ENCODE results near the gene ATP2A1.
A peak's percentile ranks its signal among the peaks of the same experiment; 100 is the strongest.
"Not testable (repeated sequence)": the region's sequence is repeated elsewhere in the genome, so short reads cannot be mapped to it uniquely, and the experiment has no call there.

Gene ATP2A1

DNA sequence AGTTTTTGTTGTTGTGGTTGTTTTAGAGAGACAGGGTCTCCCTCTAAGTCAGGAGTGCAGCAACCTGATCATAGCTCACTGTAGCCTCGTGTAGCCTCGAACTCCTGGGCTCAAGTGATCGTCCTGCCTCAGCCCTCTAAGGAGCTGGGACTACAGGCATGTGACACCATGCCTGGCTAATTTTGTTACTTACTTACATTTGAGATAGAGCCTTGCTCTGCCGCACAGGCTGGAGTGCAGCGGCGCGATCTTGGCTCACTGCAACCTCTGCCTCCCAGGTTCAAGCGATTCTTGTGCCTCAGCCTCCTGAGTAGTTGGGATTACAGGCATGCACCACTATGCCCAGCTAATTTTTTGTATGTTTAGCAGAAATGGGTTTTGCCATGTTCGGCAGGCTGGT lies 10.6 kb upstream of the ATP2A1 start:
- not testable (repeated sequence) for H3K4me3 Mint-ChIP-seq; DNase-seq (ENCODE audit: low spot score); H3K27me3 Mint-ChIP-seq (ENCODE audit: low read depth); H3K9me3 Mint-ChIP-seq; H3K27ac Mint-ChIP-seq
- Mint-ChIP-seq H3K4me1 (ENCODE audit: low read depth) (peaks cover 14% of the 10 kb centered on the region), H3K36me3 (ENCODE audit: low read depth) (peaks cover 21% of the 10 kb centered on the region)

DNA sequence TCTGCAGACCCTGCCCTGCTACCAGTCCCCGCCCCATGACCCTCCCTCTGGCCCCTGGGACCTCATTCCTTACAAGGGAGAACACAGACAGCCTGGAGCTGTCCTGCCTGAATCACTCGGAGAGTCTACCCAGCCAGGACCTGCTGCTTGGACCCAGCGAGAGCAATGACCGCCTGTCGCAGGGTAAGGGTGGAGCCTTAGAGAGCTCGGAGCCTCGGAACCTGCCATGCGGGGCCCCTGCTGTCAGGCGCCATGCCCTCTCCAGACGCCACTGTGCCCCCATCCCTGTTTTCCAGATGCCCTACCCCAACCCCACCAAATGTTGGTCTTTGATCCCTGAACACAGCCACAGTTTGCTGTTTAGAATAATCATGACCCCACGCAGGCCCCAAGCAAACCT lies 9.1 kb upstream of the ATP2A1 start:
- Mint-ChIP-seq H3K9me3 (no peaks in the 10 kb centered on the region), H3K4me1 (ENCODE audit: low read depth) (peaks cover 12% of the 10 kb centered on the region), H3K36me3 (ENCODE audit: low read depth) (peaks cover 16% of the 10 kb centered on the region), H3K4me3 (no peak overlapping the region), H3K27me3 (ENCODE audit: low read depth) (no peaks in the 10 kb centered on the region), H3K27ac (no peak overlapping the region)
- no peak for DNase-seq (ENCODE audit: low spot score)

DNA sequence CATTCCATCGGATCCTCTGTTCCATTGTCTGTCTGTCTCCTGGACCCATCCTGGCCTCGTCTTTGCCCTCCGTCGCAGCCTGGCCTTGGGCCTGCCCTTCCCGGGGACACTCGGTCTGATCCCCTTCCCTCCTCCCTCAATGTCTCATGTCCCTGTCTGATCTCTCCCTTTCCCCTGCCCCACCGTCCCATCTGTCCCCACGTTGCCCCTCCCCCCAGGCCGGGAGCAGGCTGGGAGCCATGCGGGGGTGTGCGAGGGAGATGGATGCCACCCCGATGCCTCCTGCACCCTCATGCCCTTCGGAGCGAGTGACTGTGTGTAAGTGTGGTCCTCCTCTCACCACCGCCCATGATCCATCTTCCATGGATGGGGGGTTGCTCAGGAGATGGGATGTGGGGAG lies 5.3 kb upstream of the ATP2A1 start:
- no peak overlapping the region for H3K4me3 Mint-ChIP-seq
- DNase-seq (ENCODE audit: low spot score): no peak
- no peaks in the 10 kb centered on the region for H3K27me3 Mint-ChIP-seq (ENCODE audit: low read depth)
- H3K27ac Mint-ChIP-seq: no peak overlapping the region
- H3K9me3 Mint-ChIP-seq: no peaks in the 10 kb centered on the region
- H3K36me3 Mint-ChIP-seq (ENCODE audit: low read depth): peaks cover 8% of the 10 kb centered on the region
- H3K4me1 Mint-ChIP-seq (ENCODE audit: low read depth): peaks cover 2% of the 10 kb centered on the region

DNA sequence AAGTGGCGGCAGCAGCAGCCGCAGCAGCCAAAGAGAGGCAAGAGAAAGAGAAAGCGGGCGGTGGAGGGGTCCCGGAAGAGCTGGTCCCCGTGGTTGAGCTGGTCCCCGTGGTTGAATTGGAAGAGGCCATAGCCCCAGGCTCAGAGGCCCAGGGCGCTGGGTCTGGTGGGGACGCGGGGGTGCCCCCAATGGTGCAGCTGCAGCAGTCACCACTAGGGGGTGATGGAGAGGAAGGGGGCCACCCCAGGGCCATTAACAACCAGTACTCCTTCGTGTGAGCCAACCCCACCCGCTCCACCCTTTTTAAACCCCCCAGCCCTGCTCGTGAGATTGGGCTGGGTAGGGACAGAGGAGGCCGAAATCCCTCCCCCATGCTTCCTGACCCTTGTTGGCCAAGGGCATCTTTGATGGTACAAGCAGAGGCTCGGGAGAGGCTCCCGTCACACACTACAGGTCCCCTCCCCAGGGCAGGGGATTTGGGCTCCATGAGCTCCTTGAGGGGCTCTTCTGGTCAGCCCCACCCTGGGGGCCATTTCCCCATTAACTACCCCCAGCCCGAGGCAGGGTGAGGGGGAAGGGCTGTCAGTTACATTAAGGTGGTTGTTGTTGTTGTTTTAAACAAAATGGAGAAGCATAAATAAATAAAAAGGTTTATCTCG lies 4.6 kb upstream of the ATP2A1 start:
- Mint-ChIP-seq H3K9me3 (no peaks in the 10 kb centered on the region), H3K4me3 (no peak overlapping the region), H3K4me1 (ENCODE audit: low read depth) (peaks cover 4% of the 10 kb centered on the region), H3K27ac (no peak overlapping the region), H3K27me3 (ENCODE audit: low read depth) (no peaks in the 10 kb centered on the region), H3K36me3 (ENCODE audit: low read depth) (peaks cover 8% of the 10 kb centered on the region)
- peak; percentile 27 for DNase-seq (ENCODE audit: low spot score)

DNA sequence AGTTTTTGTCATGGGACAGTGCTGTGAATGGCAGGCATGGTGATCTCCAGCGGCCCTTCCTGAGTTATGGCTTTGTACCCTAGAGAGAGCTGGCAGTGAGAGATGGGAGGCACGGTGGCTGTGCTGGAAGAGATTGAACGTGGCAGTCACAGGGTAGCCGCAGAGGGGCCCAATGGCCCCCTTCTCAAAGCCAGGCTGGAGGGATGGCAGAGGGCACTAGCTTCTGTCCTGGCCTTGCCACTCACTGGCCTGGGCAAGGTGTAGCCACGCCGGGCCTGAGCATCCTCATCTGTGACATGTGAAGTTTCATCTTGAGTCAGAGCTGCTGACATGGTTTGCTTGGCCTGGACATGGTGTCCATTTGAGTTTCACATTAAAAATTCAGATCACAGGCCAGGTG lies 3.9 kb upstream of the ATP2A1 start:
- Mint-ChIP-seq H3K27me3 (ENCODE audit: low read depth) (no peaks in the 10 kb centered on the region), H3K27ac (no peak overlapping the region), H3K9me3 (no peaks in the 10 kb centered on the region), H3K4me1 (ENCODE audit: low read depth) (peaks cover 10% of the 10 kb centered on the region), H3K4me3 (no peak overlapping the region), H3K36me3 (ENCODE audit: low read depth) (peaks cover 8% of the 10 kb centered on the region)
- DNase-seq (ENCODE audit: low spot score): no peak

DNA sequence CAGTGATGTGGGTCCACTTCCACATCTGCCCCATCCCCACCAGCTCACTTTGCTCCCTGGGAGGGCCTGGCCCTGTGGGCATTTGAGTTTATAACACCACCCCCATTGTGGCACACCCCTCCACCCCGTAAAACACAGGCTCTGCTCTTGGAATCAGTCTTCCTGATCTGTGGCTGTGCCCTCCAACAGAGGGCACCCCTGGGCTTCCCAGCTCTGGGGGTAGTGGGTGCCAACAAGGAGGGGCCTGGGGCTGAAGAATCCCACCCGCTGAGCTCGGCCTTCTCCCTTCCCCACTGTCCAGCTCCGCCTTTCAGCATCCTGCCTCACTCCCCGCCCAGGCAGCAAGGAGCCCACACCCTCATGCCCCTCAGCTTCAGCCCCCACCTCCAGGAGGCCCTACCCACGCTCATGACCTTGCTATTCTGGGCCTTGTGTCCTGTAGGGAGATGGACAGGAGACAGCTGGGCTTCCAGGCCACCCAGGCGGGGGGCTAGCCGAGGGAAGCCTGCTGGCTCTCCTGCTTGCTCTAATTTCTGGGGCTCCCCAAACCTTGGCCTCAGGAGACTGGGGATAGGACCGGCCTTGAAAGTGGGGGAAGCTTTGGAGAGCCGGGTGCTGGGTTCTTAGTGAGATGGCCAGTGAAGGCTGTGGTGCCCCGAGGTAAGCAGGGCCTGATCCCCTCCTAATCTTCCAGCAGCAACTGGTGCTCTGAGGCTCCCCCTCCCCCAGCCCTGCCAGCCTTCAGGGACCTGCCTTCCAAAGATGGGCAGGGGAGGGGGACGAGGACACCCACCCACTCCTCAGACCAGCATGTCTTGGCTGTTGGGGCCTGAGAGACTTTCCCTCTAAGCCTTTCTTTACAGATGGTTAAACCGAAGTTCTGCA lies 2.9 kb upstream of the ATP2A1 start:
- DNase-seq (ENCODE audit: low spot score): no peak
- peaks cover 3% of the 10 kb centered on the region for H3K36me3 Mint-ChIP-seq (ENCODE audit: low read depth)
- no peak overlapping the region for H3K27ac Mint-ChIP-seq
- no peak overlapping the region for H3K4me3 Mint-ChIP-seq
- no peaks in the 10 kb centered on the region for H3K27me3 Mint-ChIP-seq (ENCODE audit: low read depth)
- H3K4me1 Mint-ChIP-seq (ENCODE audit: low read depth): peaks cover 11% of the 10 kb centered on the region
- no peaks in the 10 kb centered on the region for H3K9me3 Mint-ChIP-seq

DNA sequence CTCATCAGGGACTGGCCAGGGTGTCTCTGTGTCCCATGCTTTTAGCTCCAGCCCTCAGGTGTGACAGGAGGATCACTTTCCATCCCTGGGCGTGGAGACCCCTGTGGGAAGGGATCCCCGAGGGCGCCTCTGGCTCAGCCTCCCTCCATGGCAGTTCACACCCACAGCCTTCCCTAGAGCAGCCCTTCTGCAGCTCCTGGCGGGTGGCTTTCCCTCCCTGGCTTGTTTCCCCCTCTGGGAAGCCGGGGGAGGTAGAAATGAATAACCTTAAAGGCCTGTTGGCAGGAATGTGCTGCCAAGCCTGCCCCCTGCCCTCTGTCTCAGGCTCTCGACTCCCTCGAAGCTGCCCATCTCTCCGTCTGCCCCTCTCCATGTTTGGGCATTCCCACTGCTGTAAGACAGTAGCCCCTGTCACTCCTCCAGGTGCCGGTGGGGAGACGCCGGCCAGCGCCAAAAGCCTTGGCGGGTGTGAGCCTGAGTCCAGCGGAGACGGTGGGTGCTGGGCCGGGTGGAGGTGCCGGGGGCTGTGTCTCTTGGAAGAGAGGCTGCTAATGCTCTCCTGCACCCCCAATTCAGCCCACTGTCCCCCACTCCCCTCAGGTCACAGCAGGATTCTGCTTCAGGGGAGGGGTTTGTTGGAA lies 2.1 kb upstream of the ATP2A1 start:
- Mint-ChIP-seq H3K36me3 (ENCODE audit: low read depth) (no peaks in the 10 kb centered on the region), H3K9me3 (no peaks in the 10 kb centered on the region), H3K4me3 (no peak overlapping the region), H3K27me3 (ENCODE audit: low read depth) (peaks cover 2% of the 10 kb centered on the region), H3K27ac (no peak overlapping the region), H3K4me1 (ENCODE audit: low read depth) (peaks cover 16% of the 10 kb centered on the region)
- no peak for DNase-seq (ENCODE audit: low spot score)

DNA sequence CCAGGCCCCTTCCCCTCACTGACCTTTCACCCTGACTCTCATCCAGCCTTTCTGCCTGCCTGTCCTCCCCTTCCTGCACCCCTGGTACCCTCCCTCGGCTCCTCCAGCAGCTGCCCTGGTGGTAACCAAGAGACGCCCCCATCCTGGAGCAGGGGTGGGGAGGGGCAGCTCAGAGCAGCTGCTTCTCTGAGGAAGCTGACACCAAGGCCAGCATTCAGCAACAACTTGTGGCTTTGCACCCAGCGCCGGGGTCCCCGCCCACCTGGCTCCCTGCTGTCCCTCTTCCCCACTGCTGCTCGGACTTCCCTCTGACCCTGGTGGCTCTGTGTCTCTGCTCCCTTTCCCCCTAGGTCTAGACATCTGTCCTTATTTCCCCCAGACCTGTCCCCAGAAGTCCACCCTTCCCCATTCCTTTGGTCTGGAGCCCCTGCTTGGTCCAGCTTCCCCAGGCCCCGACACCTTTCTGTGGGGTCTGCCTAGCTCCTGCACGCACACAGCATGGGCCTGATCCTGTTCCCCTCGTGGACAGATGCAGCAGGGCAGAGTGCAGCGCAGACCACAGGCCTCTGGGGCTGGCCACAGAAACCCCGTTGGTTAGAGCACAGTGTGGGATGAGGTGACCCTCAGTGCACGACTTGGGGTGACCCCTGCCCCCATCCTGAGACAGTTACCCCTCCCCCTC lies 1.2 kb upstream of the ATP2A1 start:
- DNase-seq (ENCODE audit: low spot score): no peak
- H3K36me3 Mint-ChIP-seq (ENCODE audit: low read depth): no peaks in the 10 kb centered on the region
- no peaks in the 10 kb centered on the region for H3K9me3 Mint-ChIP-seq
- peaks cover 4% of the 10 kb centered on the region for H3K27me3 Mint-ChIP-seq (ENCODE audit: low read depth)
- peaks cover 18% of the 10 kb centered on the region for H3K4me1 Mint-ChIP-seq (ENCODE audit: low read depth)
- peak overlapping the region; percentile 31 for H3K27ac Mint-ChIP-seq
- no peak overlapping the region for H3K4me3 Mint-ChIP-seq

DNA sequence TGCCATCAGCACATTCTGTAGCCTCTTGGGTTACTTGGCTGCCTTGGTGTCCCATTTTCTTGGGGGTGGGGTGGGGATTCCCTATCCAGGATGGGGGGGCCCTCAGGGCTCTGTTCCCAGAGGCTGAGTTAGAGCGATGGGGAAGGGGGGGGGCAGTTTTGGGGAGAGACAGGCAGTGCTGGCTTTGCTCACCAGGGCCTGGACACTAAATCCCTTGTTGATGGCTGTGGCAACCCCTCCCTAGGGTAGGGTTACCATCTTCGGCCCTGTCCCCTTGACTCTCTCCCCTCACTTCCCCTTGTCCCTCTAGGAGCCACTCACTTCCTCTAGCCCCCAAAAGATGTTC lies 660 bp upstream of the ATP2A1 start:
- H3K36me3 Mint-ChIP-seq (ENCODE audit: low read depth): no peaks in the 10 kb centered on the region
- H3K4me1 Mint-ChIP-seq (ENCODE audit: low read depth): peaks cover 18% of the 10 kb centered on the region
- H3K9me3 Mint-ChIP-seq: no peaks in the 10 kb centered on the region
- peaks cover 4% of the 10 kb centered on the region for H3K27me3 Mint-ChIP-seq (ENCODE audit: low read depth)
- DNase-seq (ENCODE audit: low spot score): no peak
- H3K4me3 Mint-ChIP-seq: peak overlapping the region; percentile 37
- H3K27ac Mint-ChIP-seq: no peak overlapping the region

DNA sequence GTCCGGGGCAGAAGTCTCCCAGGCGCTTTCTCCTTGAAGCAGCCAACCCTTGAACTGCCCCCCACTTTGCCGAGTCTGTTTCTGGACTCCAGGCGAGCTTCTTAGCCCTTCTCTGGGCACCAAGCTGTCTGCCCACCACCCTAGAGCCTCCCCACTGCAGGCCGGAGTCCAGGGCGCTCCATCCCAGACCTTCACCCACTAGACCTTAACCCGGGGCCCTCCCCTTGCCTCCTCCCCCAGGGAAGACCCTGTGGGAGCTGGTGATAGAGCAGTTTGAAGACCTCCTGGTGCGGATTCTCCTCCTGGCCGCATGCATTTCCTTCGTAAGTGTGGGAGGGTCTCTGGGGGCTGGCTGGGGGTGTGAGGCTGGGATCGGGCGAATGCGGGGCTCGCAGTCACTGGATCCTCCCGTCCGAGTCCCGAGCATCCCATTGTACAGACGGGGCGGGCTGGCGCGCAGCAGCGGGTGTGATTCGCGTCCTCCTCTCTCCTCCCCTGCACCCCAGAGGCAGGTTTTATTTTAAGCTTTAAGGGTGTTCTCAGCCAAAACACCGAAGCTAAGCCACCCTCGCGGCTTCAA lies 1.1 kb downstream of the ATP2A1 start:
- Mint-ChIP-seq H3K27ac (peak overlapping the region; percentile 63), H3K4me3 (peak overlapping the region; percentile 94), H3K9me3 (no peaks in the 10 kb centered on the region), H3K4me1 (ENCODE audit: low read depth) (peaks cover 18% of the 10 kb centered on the region), H3K27me3 (ENCODE audit: low read depth) (peaks cover 4% of the 10 kb centered on the region), H3K36me3 (ENCODE audit: low read depth) (no peaks in the 10 kb centered on the region)
- no peak for DNase-seq (ENCODE audit: low spot score)

DNA sequence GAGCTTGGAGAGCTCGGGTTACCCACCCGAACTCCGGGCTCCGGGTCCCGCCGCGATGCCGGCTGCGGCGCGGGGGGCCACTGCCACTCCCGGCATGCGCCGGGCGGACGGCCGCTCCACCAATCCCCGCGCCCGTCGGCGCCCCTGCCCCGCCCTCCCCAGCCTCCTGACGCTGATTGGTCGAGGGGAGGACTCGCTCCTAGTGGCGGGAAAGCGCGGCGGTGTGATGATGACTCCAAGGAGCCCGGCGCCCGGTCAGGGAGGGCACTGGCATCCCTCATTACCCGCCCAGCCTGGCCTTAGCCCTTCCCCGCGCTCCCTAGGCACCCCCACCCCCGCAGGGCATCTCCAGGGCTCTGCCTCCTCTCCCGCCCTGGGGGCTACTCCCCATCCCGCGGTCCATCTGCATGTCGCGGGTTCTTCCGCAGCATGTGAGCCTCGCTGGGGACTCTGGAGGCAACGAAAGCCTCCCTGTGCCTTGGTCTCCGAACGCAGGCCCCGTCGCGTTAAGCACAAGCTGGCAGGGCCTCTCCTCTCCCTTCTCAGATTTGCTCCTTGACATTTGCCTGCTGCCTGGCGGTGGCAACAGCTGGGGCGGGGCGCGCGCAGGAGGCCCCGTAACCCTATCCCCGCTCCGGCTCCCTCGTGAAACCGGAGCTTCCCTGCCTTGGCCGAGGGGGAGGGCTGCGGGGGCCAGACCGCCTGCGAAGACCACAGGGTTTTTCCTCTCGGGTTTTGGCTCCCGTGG lies 1.7 kb downstream of the ATP2A1 start:
- H3K27ac Mint-ChIP-seq: peak overlapping the region; percentile 70
- no peaks in the 10 kb centered on the region for H3K36me3 Mint-ChIP-seq (ENCODE audit: low read depth)
- peaks cover 4% of the 10 kb centered on the region for H3K27me3 Mint-ChIP-seq (ENCODE audit: low read depth)
- no peaks in the 10 kb centered on the region for H3K9me3 Mint-ChIP-seq
- peak; percentile 83 for DNase-seq (ENCODE audit: low spot score)
- H3K4me1 Mint-ChIP-seq (ENCODE audit: low read depth): peaks cover 18% of the 10 kb centered on the region
- H3K4me3 Mint-ChIP-seq: peak overlapping the region; percentile 94

DNA sequence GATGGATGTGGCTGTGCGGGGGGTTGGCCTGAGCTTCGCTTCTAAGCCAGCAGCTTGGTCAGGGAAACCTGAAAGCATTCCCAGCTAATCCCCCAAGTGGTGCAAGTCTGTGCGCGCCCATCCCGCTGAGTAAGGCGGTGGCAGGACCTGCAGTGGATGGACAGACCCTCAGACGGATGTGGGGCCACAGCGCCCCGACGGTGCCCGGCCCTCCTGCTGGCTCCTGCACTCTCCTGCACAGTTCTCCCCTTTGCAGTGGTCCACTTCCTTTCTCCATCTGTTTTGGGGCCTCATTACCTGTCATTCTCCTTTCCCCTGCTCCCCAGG lies 2.3 kb downstream of the ATP2A1 start:
- H3K4me1 Mint-ChIP-seq (ENCODE audit: low read depth): peaks cover 18% of the 10 kb centered on the region
- H3K27me3 Mint-ChIP-seq (ENCODE audit: low read depth): peaks cover 4% of the 10 kb centered on the region
- no peaks in the 10 kb centered on the region for H3K36me3 Mint-ChIP-seq (ENCODE audit: low read depth)
- no peaks in the 10 kb centered on the region for H3K9me3 Mint-ChIP-seq
- peak overlapping the region; percentile 16 for H3K27ac Mint-ChIP-seq
- H3K4me3 Mint-ChIP-seq: peak overlapping the region; percentile 80
- no peak for DNase-seq (ENCODE audit: low spot score)

DNA sequence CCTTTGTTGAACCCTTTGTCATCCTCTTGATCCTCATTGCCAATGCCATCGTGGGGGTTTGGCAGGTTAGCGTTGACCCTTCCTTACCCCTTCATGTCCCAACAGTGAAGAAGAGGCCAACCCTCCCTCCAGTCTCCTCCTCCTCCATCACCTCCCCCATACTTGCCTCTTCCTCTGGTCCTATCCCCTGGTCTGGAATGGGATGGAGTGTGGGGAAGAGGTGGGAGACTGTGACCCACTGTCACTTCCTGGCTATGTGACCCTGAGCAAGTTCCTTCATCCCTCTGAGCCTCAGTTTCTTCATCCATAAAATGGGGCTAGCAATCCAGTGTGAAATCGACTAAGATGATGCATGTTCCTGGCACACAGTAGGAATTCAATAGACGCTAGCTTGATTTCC lies 2.7 kb downstream of the ATP2A1 start:
- peak overlapping the region; percentile 80 for H3K4me3 Mint-ChIP-seq
- DNase-seq (ENCODE audit: low spot score): no peak
- peaks cover 4% of the 10 kb centered on the region for H3K27me3 Mint-ChIP-seq (ENCODE audit: low read depth)
- H3K36me3 Mint-ChIP-seq (ENCODE audit: low read depth): no peaks in the 10 kb centered on the region
- no peaks in the 10 kb centered on the region for H3K9me3 Mint-ChIP-seq
- peaks cover 18% of the 10 kb centered on the region for H3K4me1 Mint-ChIP-seq (ENCODE audit: low read depth)
- peak overlapping the region; percentile 16 for H3K27ac Mint-ChIP-seq
